Left ventricle myocardium inferior (tissue), 1 donor: Measurements from ENCODE around the gene NRXN3. TPM values are rescaled to one million over a fixed set of nuclear protein-coding genes. Genes with fewer than 3 reads are reported as not detected.
"Not testable (repeated sequence)": the region's sequence is repeated elsewhere in the genome, so short reads cannot be mapped to it uniquely, and the experiment has no call there.

Experiments used
- DNase-seq: peaks from one replicate; pipeline ENCODE4 v3.0.0-alpha.2; 2020
- H3K27ac ChIP-seq: fragments of 200-600 bp; replicated peaks from 2 replicates; pipeline ENCODE4 v1.8.0; 2021
- H3K27me3 ChIP-seq: fragments of 200-600 bp; 2 replicates; pipeline ENCODE4 v1.8.0; 2021; ENCODE audit warnings: low read depth
- H3K36me3 ChIP-seq: fragments of 200-600 bp; 2 replicates; pipeline ENCODE4 v1.8.0; 2021
- H3K4me1 ChIP-seq: fragments of 200-600 bp; 2 replicates; pipeline ENCODE4 v1.8.0; 2021
- H3K4me3 ChIP-seq: fragments of 200-600 bp; 2 replicates; pipeline ENCODE4 v1.8.0; 2021; ENCODE audit warnings: mild to moderate bottlenecking, moderate library complexity
- H3K9me3 ChIP-seq: fragments of 200-600 bp; replicated peaks from 2 replicates; pipeline ENCODE4 v1.8.0; 2021
- CTCF ChIP-seq: fragments of 200-600 bp; IDR thresholded peaks from 2 replicates; pipeline ENCODE4 v1.8.0; 2021; ENCODE audit warnings: antibody characterized with exemption, mild to moderate bottlenecking, borderline replicate concordance
- intact Hi-C: fragments of 100-400 bp; cut with micrococcal nuclease; formaldehyde crosslinking; loops from one replicate; pipeline ENCODE4 v1.11.0; 2022
- total RNA-seq: library from RNA; stranded (reverse); fragmentation: NEBNext Ultra II Directional; extraction: Animal tissue kit (Norgen Biotek cat#: 25700); gene quantifications from one replicate; pipeline ENCODE4 v1.2.1, GENCODE V29; 2021
- donor health status: DM: no; HTN: yes; CAD: no; lungs with severe emphysema.

The NRXN3 gene
- total RNA-seq, 1 donor from 2014 or later: 1.2 TPM

GRCh38 chr14:79016828-79017505 is 846.8 kb downstream of the NRXN3 start:
- Histone ChIP-seq H3K9me3 (no peaks in the 10 kb centered on the region), H3K27me3 (peaks cover 4% of the 10 kb centered on the region), H3K4me1 (no peaks in the 10 kb centered on the region), H3K36me3 (no peaks in the 10 kb centered on the region), H3K4me3 (no peak overlapping the region), H3K27ac (no peak overlapping the region)
- DNase-seq: no peak
- intact Hi-C loops: no loop called here
- TF ChIP-seq CTCF: no peak

DNA sequence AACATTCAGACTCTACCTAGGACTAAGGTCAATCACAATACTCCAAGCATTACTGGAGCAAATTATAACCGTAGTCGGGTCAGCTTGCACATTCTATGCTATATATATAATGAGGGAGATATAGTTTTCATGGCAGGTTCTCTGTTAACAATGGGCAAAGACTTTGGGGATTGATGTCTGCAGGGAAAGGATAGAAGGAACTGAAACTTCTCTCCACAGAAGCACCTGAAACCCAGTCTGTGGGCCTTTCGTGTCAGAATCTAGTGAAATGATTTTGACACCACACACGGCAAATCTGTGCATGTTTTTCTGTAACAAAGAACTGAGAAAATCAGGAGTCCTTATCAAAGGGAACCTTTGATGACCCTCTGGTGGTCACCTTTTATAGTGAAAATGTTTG is 847.4 kb downstream of the NRXN3 start:
- H3K27me3 ChIP-seq: peaks cover 4% of the 10 kb centered on the region
- H3K4me3 ChIP-seq: no peak overlapping the region
- no peak for TF ChIP-seq CTCF
- no peaks in the 10 kb centered on the region for H3K4me1 ChIP-seq
- H3K9me3 ChIP-seq: no peaks in the 10 kb centered on the region
- H3K27ac ChIP-seq: no peak overlapping the region
- DNase-seq: no peak
- intact Hi-C loops: no loop called here
- H3K36me3 ChIP-seq: no peaks in the 10 kb centered on the region

DNA sequence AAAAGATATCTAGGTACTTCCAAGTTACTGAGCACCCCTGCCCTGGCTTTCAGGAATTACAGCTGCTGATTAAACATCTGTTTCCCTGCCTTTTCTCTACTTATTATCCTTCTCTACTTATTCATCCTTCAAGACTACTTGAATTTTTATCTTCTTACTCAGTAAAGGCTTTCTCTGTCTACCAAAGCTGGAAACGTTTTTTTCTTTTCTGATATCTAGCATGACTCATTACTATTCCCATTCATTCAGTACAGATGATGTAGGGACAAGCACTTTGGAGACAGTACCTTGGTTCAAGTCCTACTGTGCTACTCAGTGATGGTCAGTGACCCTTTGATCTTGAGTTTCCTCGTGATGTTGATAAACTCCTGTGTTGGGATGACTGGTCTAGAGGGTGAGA is 848.7 kb downstream of the NRXN3 start:
- Histone ChIP-seq H3K36me3 (no peaks in the 10 kb centered on the region), H3K4me1 (no peaks in the 10 kb centered on the region), H3K9me3 (no peaks in the 10 kb centered on the region), H3K4me3 (no peak overlapping the region), H3K27ac (no peak overlapping the region), H3K27me3 (peaks cover 4% of the 10 kb centered on the region)
- DNase-seq: no peak
- TF ChIP-seq CTCF: no peak
- intact Hi-C loops: no loop called here

GRCh38 chr14:79019898-79020297 is 849.7 kb downstream of the NRXN3 start:
- H3K27ac ChIP-seq, DNase-seq, H3K4me3 ChIP-seq, intact Hi-C loops, H3K4me1 ChIP-seq, H3K9me3 ChIP-seq, H3K36me3 ChIP-seq, H3K27me3 ChIP-seq: not testable (repeated sequence)

GRCh38 chr14:79021766-79022165 is 851.6 kb downstream of the NRXN3 start:
- peaks cover 4% of the 10 kb centered on the region for H3K27me3 ChIP-seq
- H3K4me3 ChIP-seq: no peak overlapping the region
- H3K36me3 ChIP-seq: no peaks in the 10 kb centered on the region
- intact Hi-C loops: no loop called here
- H3K4me1 ChIP-seq: no peaks in the 10 kb centered on the region
- no peak for TF ChIP-seq CTCF
- no peak overlapping the region for H3K27ac ChIP-seq
- no peak for DNase-seq
- peaks cover 14% of the 10 kb centered on the region for H3K9me3 ChIP-seq

DNA sequence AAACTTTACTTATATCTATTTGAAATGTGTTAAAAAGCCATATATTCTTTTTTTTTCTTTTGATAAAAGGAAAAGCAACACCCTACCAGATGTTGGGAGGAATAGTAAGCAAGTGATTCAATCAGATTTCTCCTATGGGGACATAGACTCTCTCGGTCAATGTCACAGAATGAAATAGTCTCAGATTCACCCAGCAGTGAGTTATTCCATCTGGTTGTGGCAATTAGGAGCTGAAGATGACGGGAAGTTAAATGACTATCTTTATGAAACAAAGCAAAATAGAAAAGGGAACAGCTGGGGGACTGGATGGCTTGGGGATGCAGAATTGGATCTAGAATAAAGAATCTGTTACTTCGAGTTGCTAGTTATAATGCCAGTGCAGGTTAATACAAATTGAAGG is 857.0 kb downstream of the NRXN3 start:
- intact Hi-C loops: no loop called here
- TF ChIP-seq CTCF: no peak
- H3K27me3 ChIP-seq: no peaks in the 10 kb centered on the region
- no peak overlapping the region for H3K4me3 ChIP-seq
- H3K27ac ChIP-seq: no peak overlapping the region
- H3K4me1 ChIP-seq: no peaks in the 10 kb centered on the region
- no peak for DNase-seq
- H3K9me3 ChIP-seq: peaks cover 14% of the 10 kb centered on the region
- H3K36me3 ChIP-seq: no peaks in the 10 kb centered on the region
